NCI-H146 (cell line): ENCODE results near the gene RAB34.
A peak's percentile ranks its signal among the peaks of the same experiment; 100 is the strongest.

Experiments used
- DNase-seq: peaks from one replicate; lab custom pipeline; 2025; lab: John Stamatoyannopoulos, UW

The RAB34 gene

DNA sequence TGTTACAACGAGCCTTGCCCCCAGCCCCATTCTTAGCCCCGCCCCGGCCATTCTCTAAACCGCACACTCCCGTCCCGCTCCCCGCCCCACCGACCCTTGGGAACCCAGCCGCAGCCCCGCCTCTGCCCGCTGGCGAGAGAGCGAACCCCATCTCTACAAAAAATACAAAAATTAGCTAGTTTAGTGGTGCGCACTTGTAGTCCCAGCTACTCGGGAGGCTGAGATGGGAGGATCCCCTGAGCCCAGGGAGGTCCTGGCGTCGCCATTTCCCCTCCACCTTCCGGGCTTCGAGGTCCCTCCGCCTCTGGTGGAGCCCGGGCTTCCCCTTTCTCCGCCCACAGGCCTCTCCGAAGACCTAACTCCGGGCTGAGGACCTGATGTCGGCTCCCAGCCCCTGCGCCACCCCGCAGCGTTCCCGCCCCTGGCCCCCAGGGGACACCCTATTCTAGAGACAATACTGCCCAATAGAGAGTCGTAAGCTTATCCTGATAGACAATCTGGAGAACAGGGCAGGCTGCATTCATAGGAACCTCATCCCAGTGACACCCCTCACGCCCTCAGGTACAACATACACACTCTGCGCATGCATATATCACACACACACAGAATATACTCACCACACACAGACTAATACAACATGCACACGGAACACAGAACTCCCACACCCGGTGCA is 5.5 kb downstream of the RAB34 start:
- DNase-seq: no peak

DNA sequence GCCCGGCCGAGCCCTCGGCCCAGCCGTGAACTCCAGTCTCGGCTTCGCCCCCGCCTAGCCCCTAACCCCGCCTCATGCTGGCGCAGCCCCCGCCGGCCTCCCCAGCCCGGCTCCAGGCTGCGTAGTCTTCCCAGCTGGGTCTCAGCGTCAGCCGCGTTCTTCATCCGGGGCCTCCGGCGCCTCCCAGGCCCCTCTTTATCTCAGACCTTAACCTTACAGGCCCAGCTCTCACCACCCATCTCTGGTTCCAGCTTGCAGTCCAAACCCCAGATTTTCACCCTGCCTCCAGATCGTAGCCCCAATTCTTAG is 6.0 kb downstream of the RAB34 start, which contains the start of gene PROCA1:
Gene PROCA1, minus strand, starts transcription at position 166 of the 309 bp plus-strand sequence. CDS start 228 bp downstream, outside the sequence.
- DNase-seq: no peak

GRCh38 chr17:28710861-28711722 is 6.6 kb downstream of the RAB34 start:
- peak; percentile 91 for DNase-seq

GRCh38 chr17:28707339-28707720 is 10.3 kb downstream of the RAB34 start:
- no peak for DNase-seq

GRCh38 chr17:28706471-28707338 is 11.0 kb downstream of the RAB34 start:
- DNase-seq: no peak

- DNase-seq: no peak
Observed at GRCh38 chr17:28705728-28706334, 11.8 kb downstream of the RAB34 start.

GRCh38 chr17:28705074-28705659 is 12.5 kb downstream of the RAB34 start:
- peak; percentile 12 for DNase-seq

DNA sequence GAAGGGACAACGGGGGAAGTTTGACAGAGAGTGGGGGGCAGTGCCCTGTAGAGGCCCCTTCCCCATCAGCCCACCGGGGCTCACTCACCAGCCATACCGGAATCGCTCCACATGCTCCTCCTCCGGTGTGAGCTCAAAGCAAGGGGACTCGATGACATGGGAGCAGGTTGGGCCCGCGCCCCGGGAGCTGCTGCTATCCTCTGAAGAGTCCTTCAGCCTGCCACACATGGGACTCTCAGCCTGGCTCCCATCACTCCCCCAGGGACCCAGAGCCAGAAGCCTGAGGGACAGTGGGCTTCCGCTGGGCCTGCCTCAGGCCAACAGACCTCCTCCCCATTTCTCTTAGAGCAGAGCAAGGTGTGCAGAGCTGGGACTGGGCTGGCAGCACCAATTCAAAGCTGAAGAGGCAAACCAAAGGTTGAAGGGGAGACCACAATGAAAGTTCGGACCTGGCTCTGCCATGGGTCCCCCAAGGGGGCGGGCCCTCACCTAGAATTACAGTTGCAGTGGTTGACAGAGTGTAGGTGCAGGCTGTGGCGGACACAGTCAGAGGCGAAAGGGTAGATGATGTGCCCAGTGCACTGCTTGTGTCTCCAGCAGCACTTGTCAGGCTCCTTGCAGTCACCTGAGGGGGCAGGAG is 13.3 kb downstream of the RAB34 start:
- no peak for DNase-seq

GRCh38 chr17:28703552-28704218 is 14.0 kb downstream of the RAB34 start:
- no peak for DNase-seq

DNA sequence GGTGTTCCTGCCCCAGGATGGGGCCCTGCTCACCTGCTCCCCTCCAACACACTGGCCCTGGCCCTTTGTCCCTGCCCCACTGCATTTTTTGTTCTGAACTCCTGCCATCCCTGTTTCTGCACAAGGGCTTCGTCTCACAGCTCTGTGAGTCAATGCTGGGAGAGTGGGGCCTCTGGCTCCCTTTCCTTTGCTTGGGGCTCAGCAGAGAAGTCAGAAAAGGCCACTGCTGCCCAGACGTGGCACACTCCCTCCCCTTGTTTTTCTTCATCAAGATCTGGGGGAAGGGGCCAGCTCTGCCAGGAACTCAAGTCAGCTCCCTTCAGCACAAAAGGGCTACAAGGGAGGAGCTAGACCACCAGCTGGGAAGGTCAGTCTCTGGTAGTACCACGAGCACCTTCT is 14.9 kb downstream of the RAB34 start:
- no peak for DNase-seq

GRCh38 chr17:28702026-28702751 is 15.5 kb downstream of the RAB34 start:
- DNase-seq: no peak

- DNase-seq: no peak
Observed at GRCh38 chr17:28700830-28701492, 16.7 kb downstream of the RAB34 start.

DNA sequence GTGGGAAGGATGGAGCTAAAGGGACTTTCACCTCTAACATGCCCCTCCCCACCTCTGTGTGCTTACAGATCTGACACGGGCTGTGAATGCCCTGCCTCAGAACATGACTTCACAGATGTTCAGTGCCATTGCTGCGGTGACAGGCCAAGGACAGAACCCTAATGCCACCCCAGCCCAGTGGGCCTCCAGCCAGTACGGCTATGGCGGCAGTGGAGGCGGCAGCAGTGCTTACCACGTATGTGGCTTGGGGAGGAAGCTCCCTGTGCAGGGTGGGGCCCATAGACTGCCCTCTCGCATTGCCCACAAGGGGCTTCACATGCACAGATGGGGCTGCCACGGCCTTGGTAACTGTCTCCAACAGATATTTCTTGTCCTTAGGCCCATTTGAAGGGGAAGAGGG is 17.4 kb downstream of the RAB34 start:
- DNase-seq: no peak

DNA sequence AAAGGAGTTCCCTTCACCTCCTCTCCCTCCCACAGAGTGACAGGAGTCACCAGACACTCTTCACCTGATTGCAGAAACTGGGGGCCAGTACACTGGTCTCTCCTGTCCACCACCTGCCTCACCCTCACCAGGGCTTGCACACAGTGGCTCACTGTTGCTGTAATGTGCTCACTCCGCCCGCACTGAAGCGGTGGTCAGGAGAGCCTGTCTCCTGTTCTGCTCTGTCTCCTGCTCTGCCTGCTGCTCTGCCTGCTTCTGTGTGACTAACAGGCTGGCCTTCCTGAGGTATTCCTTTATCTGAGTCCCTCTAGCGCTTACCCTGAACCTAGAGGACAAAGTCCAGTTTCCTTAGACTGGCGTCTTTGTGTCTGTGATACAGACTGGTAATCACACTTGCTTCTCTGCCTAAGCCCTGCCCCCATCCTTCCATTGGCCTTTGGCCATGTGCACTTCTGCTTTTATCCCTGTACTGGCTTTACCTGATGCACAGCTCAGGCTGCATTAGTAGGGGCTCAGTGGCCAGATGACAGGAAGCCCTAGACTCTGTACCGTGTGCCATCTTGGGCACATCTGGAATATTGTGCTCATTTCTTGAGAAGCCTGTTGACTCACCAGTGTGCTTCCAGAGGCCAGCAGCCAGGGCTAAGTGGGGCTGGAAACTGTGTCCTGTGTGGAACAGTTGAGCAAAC is 19.3 kb downstream of the RAB34 start:
- DNase-seq: no peak

DNA sequence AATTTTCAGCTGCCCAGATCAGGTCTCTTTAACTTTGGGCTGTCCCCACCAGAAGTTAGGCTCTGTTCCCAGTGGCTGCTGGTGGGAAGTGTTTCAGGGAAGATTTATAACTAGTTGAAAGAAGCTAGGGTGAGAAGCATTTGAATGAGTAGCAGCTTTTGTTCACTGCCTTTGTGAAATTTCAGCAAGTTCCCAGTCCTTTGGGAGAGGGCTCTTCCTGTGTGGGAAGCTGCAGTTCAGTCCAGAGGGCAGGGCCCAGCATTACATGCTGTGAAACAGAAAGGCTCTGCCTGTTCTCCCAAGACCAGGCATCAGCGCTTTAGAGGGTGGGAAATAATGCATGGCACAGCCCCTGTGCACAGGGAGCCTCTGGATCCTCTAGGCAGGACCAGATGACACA is 23.8 kb downstream of the RAB34 start:
- DNase-seq: no peak

- no peak for DNase-seq
Observed at GRCh38 chr17:28689011-28689410, 28.7 kb downstream of the RAB34 start.

- no peak for DNase-seq
Observed at GRCh38 chr17:28688481-28688880, 29.2 kb downstream of the RAB34 start.

- DNase-seq: no peak
Observed at GRCh38 chr17:28686296-28686695, 31.4 kb downstream of the RAB34 start.

GRCh38 chr17:28685366-28685765 is 32.3 kb downstream of the RAB34 start:
- no peak for DNase-seq
